Suprapubic skin (tissue), 4 donors: ENCODE results near the gene SLC49A3. TPM values are rescaled to one million over a fixed set of nuclear protein-coding genes. Genes with fewer than 3 reads are reported as not detected.
"Not testable (repeated sequence)": the region's sequence is repeated elsewhere in the genome, so short reads cannot be mapped to it uniquely, and the experiment has no call there.

Experiments
- DNase-seq, 2 donors: peaks; one replicate each; pipeline ENCODE4 v3.0.0-alpha.2; 2019; ENCODE audit warnings: low spot score in 2 of 2
- H3K27ac ChIP-seq: fragments of 200-600 bp; sonication (generic); one replicate; pipeline ENCODE4 v1.5.1; 2019
- H3K27me3 ChIP-seq: fragments of 200-600 bp; sonication (generic); one replicate; pipeline ENCODE4 v1.5.1; 2019
- H3K36me3 ChIP-seq: fragments of 200-600 bp; sonication (generic); one replicate; pipeline ENCODE4 v1.5.1; 2019
- H3K4me1 ChIP-seq: fragments of 200-600 bp; sonication (generic); one replicate; pipeline ENCODE4 v1.5.1; 2019
- H3K4me3 ChIP-seq: fragments of 200-600 bp; sonication (generic); one replicate; pipeline ENCODE4 v1.5.1; 2019; ENCODE audit warnings: mild to moderate bottlenecking
- H3K9me3 ChIP-seq: fragments of 200-600 bp; sonication (generic); one replicate; pipeline ENCODE4 v1.5.1; 2019
- EP300 ChIP-seq: sonication (generic); formaldehyde crosslinking; IDR thresholded peaks from one replicate; pipeline ENCODE4 v1.6.1; 2017; ENCODE audit warnings: antibody characterized with exemption
- POLR2A ChIP-seq, 2 donors: fragments of 450-650 bp; IDR thresholded peaks; one replicate each; pipeline ENCODE4 v1.6.1; 2017; ENCODE audit warnings: antibody characterized with exemption in 2 of 2, mild to moderate bottlenecking in 2 of 2, moderate library complexity in 2 of 2
- POLR2AphosphoS5 ChIP-seq, 3 donors: sonication (generic); formaldehyde crosslinking; IDR thresholded peaks; one replicate each; pipeline ENCODE4 v1.6.1; 2017; ENCODE audit warnings: antibody characterized with exemption in 3 of 3
- WGBS: methylation state at CpG from one replicate; pipeline ENCODE4 v1.1.5; 2018; 5-methylcytosine and 5-hydroxymethylcytosine counted together
- total RNA-seq, 4 donors: library from RNA; depleted of rRNA; stranded (reverse); fragments of >200 nt; gene quantifications; one replicate each; pipeline ENCODE4 v1.1.0, GENCODE V29; 2016
- TF ChIP-seq, protein P1 (sequence below), 2 donors: fragments of 200-600 bp in 1 of 2; fragments of 450-650 bp in 1 of 2; sonication (generic) in 1 of 2; IDR thresholded peaks; one replicate each; pipeline ENCODE4 v1.5.1; 2016 to 2019; ENCODE audit warnings: antibody characterized with exemption in 2 of 2, mild to moderate bottlenecking in 1 of 2, moderate library complexity in 1 of 2

SLC49A3 gene
- total RNA-seq, result 10 to 100 TPM in 3 of 4 donors, 1 to 10 TPM in 1; 8.9 to 21.1 (median 17.4) TPM

GRCh38 chr4:688854-689681 lies at the start of gene SLC49A3:
Gene SLC49A3 (minus strand): TSS chr4:689151. CDS start chr4:689127, 24 bp downstream.
- no peaks in the 10 kb centered on the region for H3K27me3 ChIP-seq
- H3K4me1 ChIP-seq, result peaks cover 39% of the 10 kb centered on the region
- DNase-seq, result peak in 1 of 2 donors; percentile 81
- H3K36me3 ChIP-seq, result no peaks in the 10 kb centered on the region
- TF ChIP-seq, protein P1, sequence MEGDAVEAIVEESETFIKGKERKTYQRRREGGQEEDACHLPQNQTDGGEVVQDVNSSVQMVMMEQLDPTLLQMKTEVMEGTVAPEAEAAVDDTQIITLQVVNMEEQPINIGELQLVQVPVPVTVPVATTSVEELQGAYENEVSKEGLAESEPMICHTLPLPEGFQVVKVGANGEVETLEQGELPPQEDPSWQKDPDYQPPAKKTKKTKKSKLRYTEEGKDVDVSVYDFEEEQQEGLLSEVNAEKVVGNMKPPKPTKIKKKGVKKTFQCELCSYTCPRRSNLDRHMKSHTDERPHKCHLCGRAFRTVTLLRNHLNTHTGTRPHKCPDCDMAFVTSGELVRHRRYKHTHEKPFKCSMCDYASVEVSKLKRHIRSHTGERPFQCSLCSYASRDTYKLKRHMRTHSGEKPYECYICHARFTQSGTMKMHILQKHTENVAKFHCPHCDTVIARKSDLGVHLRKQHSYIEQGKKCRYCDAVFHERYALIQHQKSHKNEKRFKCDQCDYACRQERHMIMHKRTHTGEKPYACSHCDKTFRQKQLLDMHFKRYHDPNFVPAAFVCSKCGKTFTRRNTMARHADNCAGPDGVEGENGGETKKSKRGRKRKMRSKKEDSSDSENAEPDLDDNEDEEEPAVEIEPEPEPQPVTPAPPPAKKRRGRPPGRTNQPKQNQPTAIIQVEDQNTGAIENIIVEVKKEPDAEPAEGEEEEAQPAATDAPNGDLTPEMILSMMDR (IDR thresholded peaks at IDR 0.05), result no peak
- H3K9me3 ChIP-seq, result no peaks in the 10 kb centered on the region
- peak within 1 kb of the TSS; percentile 82 for H3K27ac ChIP-seq
- peak within 1 kb of the TSS; percentile 56 for H3K4me3 ChIP-seq
- 21% methylated on average over 22 of the region's 59 CpGs for WGBS

DNA sequence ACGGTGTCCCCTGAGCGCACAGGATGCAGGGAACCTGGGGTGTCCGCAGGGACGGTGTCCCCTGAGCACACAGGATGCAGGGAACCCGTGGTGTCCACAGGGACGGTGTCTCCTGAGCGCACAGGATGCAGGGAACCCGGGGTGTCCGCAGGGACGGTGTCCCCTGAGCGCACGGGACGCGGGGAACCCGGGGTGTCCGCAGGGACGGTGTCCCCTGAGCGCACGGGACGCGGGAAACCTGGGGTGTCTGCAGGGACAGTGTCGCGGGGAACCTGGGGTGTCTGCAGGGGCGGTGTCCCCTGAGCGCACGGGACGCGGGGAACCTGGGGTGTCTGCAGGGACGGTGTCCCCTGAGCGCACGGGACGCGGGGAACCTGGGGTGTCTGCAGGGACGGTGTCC lies 47.6 kb upstream of the SLC49A3 start:
- H3K4me3 ChIP-seq, H3K4me1 ChIP-seq, H3K27me3 ChIP-seq, DNase-seq, H3K27ac ChIP-seq, H3K9me3 ChIP-seq: not testable (repeated sequence)
- peaks cover 89% of the 10 kb centered on the region for H3K36me3 ChIP-seq
- WGBS, result 96% methylated on average over 24 of the region's 34 CpGs

- H3K9me3 ChIP-seq, result no peaks in the 10 kb centered on the region
- no peaks in the 10 kb centered on the region for H3K4me1 ChIP-seq
- DNase-seq, result no peak
- TF ChIP-seq, protein P1 (IDR thresholded peaks at IDR 0.05), result no peak
- TF ChIP-seq POLR2AphosphoS5 (IDR thresholded peaks at IDR 0.05), result no peak
- no peak overlapping the region for H3K4me3 ChIP-seq
- no peaks in the 10 kb centered on the region for H3K27me3 ChIP-seq
- no peak overlapping the region for H3K27ac ChIP-seq
- 94% methylated on average over 8 of the region's 8 CpGs for WGBS
- peaks cover 90% of the 10 kb centered on the region for H3K36me3 ChIP-seq
These were observed 46.6 kb upstream of the SLC49A3 start for GRCh38 chr4:735583-735982.

DNA sequence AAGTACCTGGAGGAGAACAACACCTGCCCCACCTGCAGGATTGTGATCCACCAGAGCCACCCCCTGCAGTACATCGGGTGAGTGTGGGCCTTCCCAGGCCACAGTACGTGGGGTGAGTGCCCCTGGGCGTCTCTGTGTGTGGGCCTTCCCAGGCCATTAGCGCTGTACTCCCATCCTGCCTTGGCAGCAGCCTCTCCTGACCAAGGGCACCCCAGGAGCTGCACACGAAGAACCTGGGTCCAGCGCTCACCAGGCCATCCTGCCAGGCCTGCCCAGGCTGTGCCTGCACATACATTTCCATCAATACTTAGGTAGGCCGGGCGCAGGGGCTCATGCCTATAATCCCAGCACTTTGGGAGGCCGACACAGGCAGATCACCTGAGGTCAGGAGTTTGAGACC lies 46.0 kb upstream of the SLC49A3 start:
- Histone ChIP-seq H3K9me3 (no peaks in the 10 kb centered on the region), H3K4me1 (no peaks in the 10 kb centered on the region), H3K4me3 (no peak overlapping the region), H3K36me3 (peaks cover 88% of the 10 kb centered on the region), H3K27me3 (no peaks in the 10 kb centered on the region), H3K27ac (no peak overlapping the region)
- WGBS, result 96% methylated on average over 7 of the region's 9 CpGs
- TF ChIP-seq POLR2AphosphoS5 (IDR thresholded peaks at IDR 0.05) (no peak), POLR2A (IDR thresholded peaks at IDR 0.05) (no peak), EP300 (no peak)
- no peak for DNase-seq

- TF ChIP-seq, protein P1 (IDR thresholded peaks at IDR 0.05), result no peak
- no peak for TF ChIP-seq EP300
- no peak for TF ChIP-seq POLR2A (IDR thresholded peaks at IDR 0.05)
- TF ChIP-seq POLR2AphosphoS5 (IDR thresholded peaks at IDR 0.05), result no peak
- Histone ChIP-seq H3K4me1 (no peaks in the 10 kb centered on the region), H3K36me3 (peaks cover 81% of the 10 kb centered on the region), H3K27me3 (no peaks in the 10 kb centered on the region), H3K27ac (no peak overlapping the region), H3K4me3 (no peak overlapping the region), H3K9me3 (no peaks in the 10 kb centered on the region)
- 94% methylated on average over 9 of the region's 9 CpGs for WGBS
- DNase-seq, result no peak
These were observed 45.1 kb upstream of the SLC49A3 start for GRCh38 chr4:734075-734474.

DNA sequence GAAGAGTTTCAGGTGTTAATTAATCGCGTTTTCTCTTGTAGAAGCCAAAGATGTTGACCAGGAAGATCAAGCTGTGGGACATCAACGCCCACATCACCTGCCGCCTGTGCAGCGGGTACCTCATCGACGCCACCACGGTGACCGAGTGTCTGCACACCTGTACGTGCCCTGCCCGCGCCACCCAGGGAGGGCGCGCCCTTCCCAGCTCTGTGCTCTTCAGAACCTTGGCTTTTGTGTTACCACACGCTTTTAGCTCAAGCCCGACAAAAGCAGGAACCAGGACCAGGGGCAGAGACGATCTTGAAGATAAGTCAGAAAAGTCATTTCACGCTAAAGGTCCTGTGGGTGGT lies 44.7 kb upstream of the SLC49A3 start:
- TF ChIP-seq POLR2A (IDR thresholded peaks at IDR 0.05) (no peak), POLR2AphosphoS5 (IDR thresholded peaks at IDR 0.05) (no peak), EP300 (no peak)
- TF ChIP-seq, protein P1 (IDR thresholded peaks at IDR 0.05), result no peak
- no peaks in the 10 kb centered on the region for H3K9me3 ChIP-seq
- H3K4me3 ChIP-seq, result no peak overlapping the region
- DNase-seq, result no peak
- H3K36me3 ChIP-seq, result peaks cover 76% of the 10 kb centered on the region
- H3K27me3 ChIP-seq, result no peaks in the 10 kb centered on the region
- H3K4me1 ChIP-seq, result no peaks in the 10 kb centered on the region
- no peak overlapping the region for H3K27ac ChIP-seq
- WGBS, result 93% methylated on average over 18 of the region's 18 CpGs
